MM.1S (cell line): ENCODE measurements around the gene PPME1.

Source experiments
- EZH2phosphoT487 ChIP-seq: fragments of 300-600 bp; sonication (generic); IDR thresholded peaks from 2 replicates; pipeline ENCODE4 v1.6.1; 2018; ENCODE audit warnings: antibody characterized with exemption, low read length
- TF ChIP-seq, protein P1 (sequence below): fragments of 300-600 bp; sonication (generic); IDR thresholded peaks from 2 replicates; pipeline ENCODE4 v1.5.1; 2016; ENCODE audit warnings: antibody characterized with exemption, low read length, mixed read lengths

DNA sequence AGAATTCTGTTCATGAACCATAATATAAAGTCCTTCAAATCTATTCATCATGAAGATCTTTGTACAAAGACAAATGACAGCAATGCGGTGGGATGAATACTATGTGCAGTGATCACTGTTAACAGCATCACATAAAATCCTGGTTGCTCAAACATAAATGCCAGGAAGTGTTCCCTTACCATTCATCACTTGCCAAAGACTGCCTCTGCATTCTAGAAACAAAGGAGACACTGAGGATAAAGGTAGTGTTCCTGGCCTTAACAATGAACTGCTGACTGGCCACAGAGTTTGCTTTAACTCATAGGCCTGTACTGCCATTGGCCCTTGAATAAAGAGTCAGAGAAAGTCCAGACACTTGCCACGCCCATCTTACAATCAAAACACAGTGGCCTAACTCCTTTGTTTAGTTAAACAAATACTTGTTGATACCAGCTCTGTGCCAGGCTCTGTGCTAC lies 29.8 kb upstream of the PPME1 start:
- TF ChIP-seq, protein P1, sequence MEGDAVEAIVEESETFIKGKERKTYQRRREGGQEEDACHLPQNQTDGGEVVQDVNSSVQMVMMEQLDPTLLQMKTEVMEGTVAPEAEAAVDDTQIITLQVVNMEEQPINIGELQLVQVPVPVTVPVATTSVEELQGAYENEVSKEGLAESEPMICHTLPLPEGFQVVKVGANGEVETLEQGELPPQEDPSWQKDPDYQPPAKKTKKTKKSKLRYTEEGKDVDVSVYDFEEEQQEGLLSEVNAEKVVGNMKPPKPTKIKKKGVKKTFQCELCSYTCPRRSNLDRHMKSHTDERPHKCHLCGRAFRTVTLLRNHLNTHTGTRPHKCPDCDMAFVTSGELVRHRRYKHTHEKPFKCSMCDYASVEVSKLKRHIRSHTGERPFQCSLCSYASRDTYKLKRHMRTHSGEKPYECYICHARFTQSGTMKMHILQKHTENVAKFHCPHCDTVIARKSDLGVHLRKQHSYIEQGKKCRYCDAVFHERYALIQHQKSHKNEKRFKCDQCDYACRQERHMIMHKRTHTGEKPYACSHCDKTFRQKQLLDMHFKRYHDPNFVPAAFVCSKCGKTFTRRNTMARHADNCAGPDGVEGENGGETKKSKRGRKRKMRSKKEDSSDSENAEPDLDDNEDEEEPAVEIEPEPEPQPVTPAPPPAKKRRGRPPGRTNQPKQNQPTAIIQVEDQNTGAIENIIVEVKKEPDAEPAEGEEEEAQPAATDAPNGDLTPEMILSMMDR, result no peak
- TF ChIP-seq EZH2phosphoT487, result no peak
